Measurements from ENCODE around the gene PHLDA3.
A peak's percentile ranks its signal among the peaks of the same experiment; 100 is the strongest.

Gene PHLDA3

GRCh38 chr1:201502511-201502857 lies 33.5 kb upstream of the PHLDA3 start:
- Histone ChIP-seq H3K4me3 (ENCODE audit: low read depth, low read length) (no peak overlapping the region), H3K27ac (peak overlapping the region; percentile 98), H3K27me3 (replicated peaks) (no peaks in the 10 kb centered on the region), H3K36me3 (replicated peaks) (peaks cover 55% of the 10 kb centered on the region)
- TF ChIP-seq CTCF (IDR thresholded peaks at IDR 0.05; ENCODE audit: low read depth, low read length, missing control alignments): no peak
- in situ Hi-C loops (cut with HindIII; ENCODE audit: low pct_ligation_motif_present, low sequenced_read_pairs): no loop called here
- no peak for DNase-seq

DNA sequence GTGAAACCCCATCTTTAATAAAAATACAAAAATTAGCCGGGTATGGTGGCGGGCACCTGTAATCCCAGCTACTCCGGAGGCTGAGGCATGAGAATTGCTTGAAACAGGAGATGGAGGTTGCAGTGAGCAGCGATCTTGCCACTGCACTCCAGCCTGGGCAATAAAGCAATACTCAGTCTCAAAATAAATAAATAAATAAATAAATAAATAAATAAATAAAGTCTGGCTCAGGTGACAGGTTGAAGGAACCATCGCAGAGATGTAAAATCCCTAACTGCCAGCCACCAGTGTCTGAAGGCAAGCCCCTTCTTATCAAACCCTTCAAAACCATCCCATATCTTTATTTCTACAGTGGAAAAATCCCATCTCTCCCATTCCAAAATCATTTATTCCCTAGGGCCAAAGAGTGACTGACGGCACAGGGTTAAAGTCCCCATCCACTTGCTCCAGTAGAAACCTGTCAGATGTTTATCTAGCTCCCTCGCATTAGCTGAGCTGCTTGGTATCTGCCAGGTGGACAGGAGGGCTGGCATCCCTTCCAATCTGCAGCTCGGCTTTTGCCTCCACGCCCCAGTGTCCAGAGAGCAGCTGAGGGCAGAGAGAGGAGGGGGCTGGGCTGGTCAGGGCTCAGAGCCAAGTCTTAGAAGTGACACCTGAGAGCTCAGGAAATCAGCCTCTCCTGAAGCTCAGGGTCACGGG lies 33.0 kb upstream of the PHLDA3 start:
- H3K27me3 ChIP-seq (replicated peaks): no peaks in the 10 kb centered on the region
- in situ Hi-C loops (cut with HindIII; ENCODE audit: low pct_ligation_motif_present, low sequenced_read_pairs): no loop called here
- peaks cover 56% of the 10 kb centered on the region for H3K36me3 ChIP-seq (replicated peaks)
- H3K27ac ChIP-seq: peak overlapping the region; percentile 98
- no peak overlapping the region for H3K4me3 ChIP-seq (ENCODE audit: low read depth, low read length)
- DNase-seq: no peak
- TF ChIP-seq CTCF (IDR thresholded peaks at IDR 0.05; ENCODE audit: low read depth, low read length, missing control alignments): no peak

DNA sequence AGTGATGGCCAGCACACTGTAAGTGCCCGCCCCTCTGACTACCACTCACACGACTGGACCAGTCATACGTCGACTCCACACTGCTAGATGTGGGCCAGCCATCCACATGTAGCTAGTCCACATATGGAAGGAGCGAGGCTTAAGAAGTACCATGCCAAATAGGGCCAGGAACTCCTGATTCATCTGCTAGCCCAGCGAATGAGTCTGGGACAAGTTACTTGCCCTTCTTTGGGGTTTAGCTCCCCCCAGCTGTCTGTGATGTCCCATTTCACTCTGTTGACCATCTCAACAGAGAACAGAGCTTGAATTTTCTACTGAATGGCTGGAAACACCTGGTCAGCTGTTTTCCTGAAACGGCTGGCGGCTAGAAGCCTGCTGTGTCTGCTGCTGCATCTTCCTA lies 32.2 kb upstream of the PHLDA3 start:
- no peak for TF ChIP-seq CTCF (IDR thresholded peaks at IDR 0.05; ENCODE audit: low read depth, low read length, missing control alignments)
- Histone ChIP-seq H3K27me3 (replicated peaks) (no peaks in the 10 kb centered on the region), H3K4me3 (ENCODE audit: low read depth, low read length) (no peak overlapping the region), H3K27ac (peak overlapping the region; percentile 71), H3K36me3 (replicated peaks) (peaks cover 65% of the 10 kb centered on the region)
- in situ Hi-C loops (cut with HindIII; ENCODE audit: low pct_ligation_motif_present, low sequenced_read_pairs): no loop called here
- peak; percentile 60 for DNase-seq

DNA sequence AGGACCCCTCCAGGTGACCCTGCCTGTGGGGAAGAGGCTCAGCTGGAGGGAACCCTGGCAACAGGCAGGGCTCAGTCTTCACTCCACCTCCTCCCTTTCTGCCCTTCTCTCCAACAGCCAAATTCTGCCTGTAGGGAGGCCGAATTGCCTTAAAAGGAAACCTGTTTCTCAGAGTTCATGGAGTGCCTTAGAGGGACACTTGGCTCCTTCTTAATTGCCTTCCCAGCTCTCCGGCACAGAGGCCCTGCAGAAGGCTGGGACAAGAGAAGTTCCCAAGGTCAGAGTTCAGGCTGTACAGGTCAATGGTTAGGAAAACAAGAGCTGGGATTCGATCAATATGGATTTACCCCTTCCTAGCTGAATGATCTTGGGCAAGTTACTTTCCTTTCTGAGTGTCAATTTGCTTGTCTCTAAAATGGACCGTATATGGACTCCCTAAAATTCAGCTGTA lies 31.7 kb upstream of the PHLDA3 start:
- Histone ChIP-seq H3K4me3 (ENCODE audit: low read depth, low read length) (no peak overlapping the region), H3K27ac (peak overlapping the region; percentile 71), H3K36me3 (replicated peaks) (peaks cover 68% of the 10 kb centered on the region), H3K27me3 (replicated peaks) (no peaks in the 10 kb centered on the region)
- in situ Hi-C loops (cut with HindIII; ENCODE audit: low pct_ligation_motif_present, low sequenced_read_pairs): no loop called here
- no peak for DNase-seq
- TF ChIP-seq CTCF (IDR thresholded peaks at IDR 0.05; ENCODE audit: low read depth, low read length, missing control alignments): no peak

GRCh38 chr1:201499795-201500669 lies 31.0 kb upstream of the PHLDA3 start:
- Histone ChIP-seq H3K27ac (peak overlapping the region; percentile 71), H3K4me3 (ENCODE audit: low read depth, low read length) (no peak overlapping the region), H3K36me3 (replicated peaks) (peaks cover 70% of the 10 kb centered on the region), H3K27me3 (replicated peaks) (no peaks in the 10 kb centered on the region)
- TF ChIP-seq CTCF (IDR thresholded peaks at IDR 0.05; ENCODE audit: low read depth, low read length, missing control alignments): no peak
- no peak for DNase-seq
- in situ Hi-C loops (cut with HindIII; ENCODE audit: low pct_ligation_motif_present, low sequenced_read_pairs): no loop called here
